ENCODE data around the gene ADGRL3.

ADGRL3 gene

DNA sequence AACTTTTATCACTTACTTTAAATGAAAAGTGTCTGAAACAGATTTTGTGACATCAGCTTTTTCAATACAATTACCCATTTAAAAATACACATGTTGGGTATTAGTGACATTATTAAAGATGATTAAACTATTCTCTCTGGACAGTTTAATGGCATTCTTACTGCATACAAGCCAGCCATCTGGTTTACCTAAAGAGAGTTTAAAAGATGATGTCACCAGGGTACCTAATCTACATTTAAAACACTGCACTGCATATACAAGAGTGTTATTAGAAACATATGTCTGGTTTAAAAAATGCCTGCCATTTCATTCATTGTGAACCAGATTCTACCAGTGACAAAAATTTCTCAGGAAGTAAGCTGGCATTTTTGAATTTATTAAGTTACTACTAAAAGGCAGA is 919.1 kb downstream of the ADGRL3 start:
- TF ChIP-seq, protein P1, sequence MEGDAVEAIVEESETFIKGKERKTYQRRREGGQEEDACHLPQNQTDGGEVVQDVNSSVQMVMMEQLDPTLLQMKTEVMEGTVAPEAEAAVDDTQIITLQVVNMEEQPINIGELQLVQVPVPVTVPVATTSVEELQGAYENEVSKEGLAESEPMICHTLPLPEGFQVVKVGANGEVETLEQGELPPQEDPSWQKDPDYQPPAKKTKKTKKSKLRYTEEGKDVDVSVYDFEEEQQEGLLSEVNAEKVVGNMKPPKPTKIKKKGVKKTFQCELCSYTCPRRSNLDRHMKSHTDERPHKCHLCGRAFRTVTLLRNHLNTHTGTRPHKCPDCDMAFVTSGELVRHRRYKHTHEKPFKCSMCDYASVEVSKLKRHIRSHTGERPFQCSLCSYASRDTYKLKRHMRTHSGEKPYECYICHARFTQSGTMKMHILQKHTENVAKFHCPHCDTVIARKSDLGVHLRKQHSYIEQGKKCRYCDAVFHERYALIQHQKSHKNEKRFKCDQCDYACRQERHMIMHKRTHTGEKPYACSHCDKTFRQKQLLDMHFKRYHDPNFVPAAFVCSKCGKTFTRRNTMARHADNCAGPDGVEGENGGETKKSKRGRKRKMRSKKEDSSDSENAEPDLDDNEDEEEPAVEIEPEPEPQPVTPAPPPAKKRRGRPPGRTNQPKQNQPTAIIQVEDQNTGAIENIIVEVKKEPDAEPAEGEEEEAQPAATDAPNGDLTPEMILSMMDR (IDR thresholded peaks at IDR 0.05; ENCODE audit: low read depth, low read length, missing control alignments): no peak
- no peak for DNase-seq (ENCODE audit: extremely low read depth, low read depth)
- H3K4me3 ChIP-seq (replicated peaks; ENCODE audit: low read depth, low read length): no peak overlapping the region

DNA sequence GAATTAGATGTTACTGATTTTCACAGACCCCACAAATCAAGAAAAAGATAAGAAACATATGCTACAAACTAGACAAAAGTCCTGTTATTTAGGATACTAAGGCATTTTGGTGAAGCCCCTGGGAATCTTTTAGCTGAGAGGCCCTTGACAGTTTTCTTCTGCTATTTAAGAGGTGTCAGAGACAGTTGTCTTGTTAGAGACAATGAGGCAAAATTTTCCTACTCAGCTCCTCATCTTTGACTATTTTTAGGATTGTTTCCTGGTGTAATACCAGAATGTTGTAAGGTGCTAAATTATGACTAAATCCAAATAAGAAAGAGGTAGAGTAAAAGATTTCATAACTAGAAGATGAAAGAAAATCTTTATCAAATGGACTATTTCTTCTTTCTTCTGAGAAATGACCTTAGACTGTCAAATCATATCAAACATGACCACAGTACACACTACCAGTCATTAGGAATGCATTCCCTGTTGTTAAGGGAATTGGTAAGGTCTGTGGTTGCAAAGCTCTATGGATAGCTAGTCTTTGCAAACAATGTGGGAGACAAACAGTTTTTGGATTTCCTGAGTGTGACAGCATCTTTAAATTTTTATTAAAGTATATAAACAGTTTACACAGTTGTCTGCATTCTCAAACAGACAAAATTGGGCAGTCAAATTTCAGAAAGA is 926.1 kb downstream of the ADGRL3 start:
- H3K4me3 ChIP-seq (replicated peaks; ENCODE audit: low read depth, low read length): no peak overlapping the region
- TF ChIP-seq, protein P1 (IDR thresholded peaks at IDR 0.05; ENCODE audit: low read depth, low read length, missing control alignments): no peak
- no peak for DNase-seq (ENCODE audit: extremely low read depth, low read depth)
